B cell (primary cell): ENCODE data around the gene WBP11. TPM values are rescaled to one million over a fixed set of nuclear protein-coding genes. Genes with fewer than 3 reads are reported as not detected.

Experiments used
- ATAC-seq: fragments of 200-7000 bp; cut with Tn5 transposase; one replicate; pipeline ENCODE4 v1.10.0; 2021; ENCODE audit warnings: low read depth, mild to moderate bottlenecking, moderate number of reproducible peaks, moderate library complexity
- CTCF ChIA-PET: fragments of 350-600 bp; sonication (Branson Sonifier 250); formaldehyde crosslinking; loops from one replicate; lab custom pipeline; 2021; ENCODE audit warnings: antibody characterized with exemption, inconsistent platforms; lab: Charles Lee
- POLR2A ChIA-PET: fragments of 350-600 bp; sonication (Branson Sonifier 250); formaldehyde crosslinking; loops from one replicate; lab custom pipeline; 2021; ENCODE audit warnings: antibody characterized with exemption; lab: Charles Lee
- DNase-seq: peaks from one replicate; pipeline ENCODE4 v3.0.0; 2013
- H2AFZ ChIP-seq: 2 replicates; pipeline ENCODE4 v1.6.1; 2012; ENCODE audit warnings: mild to moderate bottlenecking, low read depth, low read length; ENCODE audit not compliant: insufficient read depth, poor library complexity, severe bottlenecking
- H3K27ac ChIP-seq, 2 donors: 1 replicate in 1 of 2; 2 replicates in 1 of 2; pipeline ENCODE4 v1.5.1; 2012 to 2013; ENCODE audit warnings: low read length in 2 of 2, mild to moderate bottlenecking in 2 of 2, moderate library complexity in 1 of 2
- H3K27me3 ChIP-seq, 4 experiments: fragments of 200-600 bp in 1 of 4; sonication (generic) in 1 of 4; replicated peaks in 1 of 4; 1 replicate in 2 of 4; 2 replicates in 2 of 4; pipeline versions ENCODE4 v1.6.1 to v1.7.0; 2013 to 2016; ENCODE audit warnings: low read length in 3 of 4, mild to moderate bottlenecking in 2 of 4, mixed read lengths in 1 of 4, moderate library complexity in 1 of 4; ENCODE audit not compliant: insufficient read depth in 4 of 4, control insufficient read depth in 3 of 4; ENCODE audit errors: control extremely low read depth in 1 of 4
- H3K36me3 ChIP-seq, 2 experiments: replicated peaks in 1 of 2; 1 replicate in 1 of 2; 2 replicates in 1 of 2; pipeline versions ENCODE4 v1.6.1 to v1.7.1; 2013; ENCODE audit warnings: low read length in 1 of 2; ENCODE audit not compliant: insufficient read depth in 2 of 2, control insufficient read depth in 1 of 2; ENCODE audit errors: control extremely low read depth in 1 of 2, extremely low read depth in 1 of 2
- H3K4me1 ChIP-seq, 2 donors: fragments of 200-600 bp in 1 of 2; sonication (generic) in 1 of 2; 1 replicate in 1 of 2; 2 replicates in 1 of 2; pipeline versions ENCODE4 v1.5.1 to v1.6.1; 2013 to 2017; ENCODE audit warnings: low read length in 2 of 2; ENCODE audit not compliant: control insufficient read depth in 2 of 2, insufficient read depth in 2 of 2
- H3K4me2 ChIP-seq: replicated peaks from 2 replicates; pipeline ENCODE3; 2012; ENCODE audit warnings: mild to moderate bottlenecking, low read depth, low read length; ENCODE audit not compliant: poor library complexity, severe bottlenecking
- H3K4me3 ChIP-seq, 5 experiments: fragments of 200-600 bp in 1 of 5; sonication (generic) in 1 of 5; 1 replicate in 3 of 5; 2 replicates in 2 of 5; pipeline versions ENCODE4 v1.5.1 to v1.7.0; 2011 to 2016; ENCODE audit warnings: low read length in 4 of 5, mild to moderate bottlenecking in 4 of 5, low read depth in 2 of 5, control low read depth in 1 of 5, moderate library complexity in 1 of 5; ENCODE audit not compliant: insufficient read depth in 1 of 5; ENCODE audit errors: control extremely low read depth in 1 of 5, extremely low read depth in 1 of 5
- H3K79me2 ChIP-seq: fragments of 200-600 bp; sonication (generic); one replicate; pipeline ENCODE4 v1.6.0; 2016; ENCODE audit warnings: low read length; ENCODE audit not compliant: control insufficient read depth, insufficient read depth
- H3K9ac ChIP-seq: fragments of 200-600 bp; sonication (generic); 2 replicates; pipeline ENCODE4 v1.6.1; 2017; ENCODE audit warnings: mild to moderate bottlenecking, low read length, moderate library complexity
- H3K9me3 ChIP-seq, 3 donors: one replicate each; pipeline versions ENCODE4 v1.6.1 to v1.7.1; 2013; ENCODE audit warnings: low read length in 2 of 3; ENCODE audit not compliant: control insufficient read depth in 2 of 3, insufficient read depth in 1 of 3; ENCODE audit errors: control extremely low read depth in 1 of 3
- H4K20me1 ChIP-seq: 2 replicates; pipeline ENCODE4 v1.6.0; 2012; ENCODE audit warnings: mild to moderate bottlenecking, low read length; ENCODE audit not compliant: insufficient read depth, control insufficient read depth, poor library complexity, severe bottlenecking
- H3K27ac Mint-ChIP-seq: one replicate; pipeline ENCODE4 v1.8.0; 2021; ENCODE audit warnings: mixed read lengths
- H3K27me3 Mint-ChIP-seq: one replicate; pipeline ENCODE4 v1.8.0; 2021; ENCODE audit warnings: mixed read lengths
- H3K4me1 Mint-ChIP-seq: one replicate; pipeline ENCODE4 v1.8.0; 2021; ENCODE audit warnings: mixed read lengths
- H3K4me3 Mint-ChIP-seq: one replicate; pipeline ENCODE4 v1.8.0; 2021; ENCODE audit warnings: mixed read lengths
- H3K9me3 Mint-ChIP-seq: one replicate; pipeline ENCODE4 v1.8.0; 2022; ENCODE audit warnings: mixed read lengths; ENCODE audit not compliant: insufficient read depth
- CTCF ChIP-seq: fragments of 200-600 bp; IDR thresholded peaks from one replicate; pipeline ENCODE4 v1.8.0; 2022; ENCODE audit warnings: antibody characterized with exemption, mild to moderate bottlenecking
- EZH2 ChIP-seq: IDR thresholded peaks from 2 replicates; pipeline ENCODE4 v1.6.1; 2012; ENCODE audit warnings: borderline replicate concordance, low read depth, mild to moderate bottlenecking, moderate library complexity, low read length; ENCODE audit not compliant: insufficient read depth, poor library complexity, severe bottlenecking
- WGBS: methylation state at CpG from one replicate; pipeline ENCODE4 v1.1.5; 2013; ENCODE audit warnings: missing lambda C conversion rate; ENCODE audit not compliant: insufficient coverage; 5-methylcytosine and 5-hydroxymethylcytosine counted together
- intact Hi-C: fragments of 100-400 bp; cut with micrococcal nuclease; formaldehyde crosslinking; loops from one replicate; pipeline ENCODE4 v1.10.0; 2022
- polyA plus RNA-seq: library from polyadenylated mRNA; depleted of rRNA; stranded (reverse); fragments of >200 nt; gene quantifications from 2 replicates; pipeline ENCODE4 v1.2.3, GENCODE V29; 2012
- total RNA-seq, 2 donors: library from RNA; stranded (reverse); fragments of 120-200 nt in 1 of 2; gene quantifications; 1 replicate in 1 of 2; 2 replicates in 1 of 2; pipeline versions ENCODE4 v1.2.3 to v1.2.4, GENCODE V29; 2013 to 2022

WBP11 gene
- total and polyA plus RNA-seq, 2 donors (not counting 1 experiment from before 2014, with no cell fraction given) = 13.6 to 84.7 TPM

- no peak overlapping the region for H3K4me3 ChIP-seq
- H3K27ac ChIP-seq = no peak overlapping the region
- no peak for TF ChIP-seq EZH2
- ATAC-seq = no peak
- H3K27me3 ChIP-seq = no peaks in the 10 kb centered on the region
- H3K4me1 Mint-ChIP-seq = peaks cover 9% of the 10 kb centered on the region
- no peaks in the 10 kb centered on the region for H3K9me3 Mint-ChIP-seq
- no peak overlapping the region for H2AFZ ChIP-seq
- no peak overlapping the region for H3K9ac ChIP-seq
- peaks cover 2 to 5% of the 10 kb centered on the region in 2 donors for H3K4me1 ChIP-seq
- intact Hi-C loops = loop anchor here (5.0 kb wide), 3 partner anchors 33 to 127 kb away; no protein-coding TSS in a partner anchor
- no peak overlapping the region for H3K4me3 Mint-ChIP-seq
- H3K79me2 ChIP-seq = no peaks in the 10 kb centered on the region
- no peaks in the 10 kb centered on the region for H3K9me3 ChIP-seq
- H3K27me3 Mint-ChIP-seq = no peaks in the 10 kb centered on the region
- H3K27ac Mint-ChIP-seq = no peak overlapping the region
- no peak overlapping the region for H3K4me2 ChIP-seq
- H4K20me1 ChIP-seq = no peaks in the 10 kb centered on the region
- POLR2A ChIA-PET = no interaction called here
- no peaks in the 10 kb centered on the region for H3K36me3 ChIP-seq
- DNase-seq = no peak
- CTCF ChIA-PET = interaction anchor here (2.0 to 7.2 kb wide), 4 partner anchors 81 to 146 kb away, joined by 7 to 192 read pairs (median 25); no protein-coding TSS in a partner anchor
- no CpG with 5 or more reads among the region's 2 CpGs for WGBS
These were observed 46.4 kb upstream of the WBP11 start for GRCh38 chr12:14849661-14850060.

- H4K20me1 ChIP-seq = no peaks in the 10 kb centered on the region
- no peaks in the 10 kb centered on the region for H3K9me3 ChIP-seq
- Mint-ChIP-seq H3K27me3 (no peaks in the 10 kb centered on the region), H3K4me3 (no peak overlapping the region), H3K27ac (no peak overlapping the region), H3K4me1 (peaks cover 6% of the 10 kb centered on the region), H3K9me3 (no peaks in the 10 kb centered on the region)
- ChIA-PET CTCF (interaction anchor here (1.0 to 7.2 kb wide), 25 partner anchors 8 to 608 kb away, joined by 3 to 192 read pairs (median 4); partner anchors contain the start of genes RERG and WBP11), POLR2A (interaction anchor here (0.7 kb wide), 1 partner anchor 43 kb away, joined by 3 read pairs; no protein-coding TSS in a partner anchor)
- TF ChIP-seq CTCF = no peak
- no peak for TF ChIP-seq EZH2
- no peak overlapping the region for H3K4me2 ChIP-seq
- H3K4me3 ChIP-seq = no peak overlapping the region
- 100% methylated on average over 1 of the region's 4 CpGs for WGBS
- no peaks in the 10 kb centered on the region for H3K36me3 ChIP-seq
- no peak for DNase-seq
- no peak overlapping the region for H3K9ac ChIP-seq
- intact Hi-C loops = loop anchor here (5.0 kb wide), 3 partner anchors 35 to 125 kb away; no protein-coding TSS in a partner anchor
- ATAC-seq = no peak
- no peaks in the 10 kb centered on the region for H3K79me2 ChIP-seq
- no peaks in the 10 kb centered on the region for H3K27me3 ChIP-seq
- peaks cover 0 to 4% of the 10 kb centered on the region in 2 donors for H3K4me1 ChIP-seq
- no peak overlapping the region for H2AFZ ChIP-seq
- H3K27ac ChIP-seq = no peak overlapping the region
These were observed 43.8 kb upstream of the WBP11 start for GRCh38 chr12:14846876-14847580.
